ENCODE data around the gene LITAFD.

LITAFD gene

GRCh38 chr16:8934601-8935000 lies 52.5 kb downstream of the LITAFD start:
- H3K36me3 ChIP-seq: peaks cover 6% of the 10 kb centered on the region
- H3K4me3 ChIP-seq (ENCODE audit: low read depth in 1 of 2, low read length in 1 of 2): no peak overlapping the region
- no peaks in the 10 kb centered on the region for H3K4me1 ChIP-seq (ENCODE audit: control insufficient read depth in 1 of 2, insufficient read depth in 1 of 2, low read depth in 1 of 2, low read length in 1 of 2)
- no peaks in the 10 kb centered on the region for H3K9me3 ChIP-seq
- H3K27ac ChIP-seq: no peak overlapping the region
- H3K27me3 ChIP-seq: no peaks in the 10 kb centered on the region
- TF ChIP-seq, protein P1, sequence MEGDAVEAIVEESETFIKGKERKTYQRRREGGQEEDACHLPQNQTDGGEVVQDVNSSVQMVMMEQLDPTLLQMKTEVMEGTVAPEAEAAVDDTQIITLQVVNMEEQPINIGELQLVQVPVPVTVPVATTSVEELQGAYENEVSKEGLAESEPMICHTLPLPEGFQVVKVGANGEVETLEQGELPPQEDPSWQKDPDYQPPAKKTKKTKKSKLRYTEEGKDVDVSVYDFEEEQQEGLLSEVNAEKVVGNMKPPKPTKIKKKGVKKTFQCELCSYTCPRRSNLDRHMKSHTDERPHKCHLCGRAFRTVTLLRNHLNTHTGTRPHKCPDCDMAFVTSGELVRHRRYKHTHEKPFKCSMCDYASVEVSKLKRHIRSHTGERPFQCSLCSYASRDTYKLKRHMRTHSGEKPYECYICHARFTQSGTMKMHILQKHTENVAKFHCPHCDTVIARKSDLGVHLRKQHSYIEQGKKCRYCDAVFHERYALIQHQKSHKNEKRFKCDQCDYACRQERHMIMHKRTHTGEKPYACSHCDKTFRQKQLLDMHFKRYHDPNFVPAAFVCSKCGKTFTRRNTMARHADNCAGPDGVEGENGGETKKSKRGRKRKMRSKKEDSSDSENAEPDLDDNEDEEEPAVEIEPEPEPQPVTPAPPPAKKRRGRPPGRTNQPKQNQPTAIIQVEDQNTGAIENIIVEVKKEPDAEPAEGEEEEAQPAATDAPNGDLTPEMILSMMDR (IDR thresholded peaks at IDR 0.05): no peak

Measured in neutrophil (primary cell).